Endothelial cell of umbilical vein (primary cell): ENCODE results near the gene C1orf35. TPM values are rescaled to one million over a fixed set of nuclear protein-coding genes. Genes with fewer than 3 reads are reported as not detected.

Experiments
- BruUV-seq: library from RNA; stranded (reverse); fragments of 400-500 nt; replicated peaks from 2 replicates; lab custom pipeline; 2021; lab: Mats Ljungman, UMichigan
- CTCF ChIA-PET: fragments of 300-600, 350-600 bp; sonication (Branson Sonifier 250); formaldehyde crosslinking; loops from one replicate; lab custom pipeline; 2021; ENCODE audit warnings: antibody characterized with exemption, inconsistent platforms; lab: Charles Lee
- POLR2A ChIA-PET: fragments of 300-600, 350-600 bp; sonication (Branson Sonifier 250); formaldehyde crosslinking; loops from one replicate; lab custom pipeline; 2021; ENCODE audit warnings: antibody characterized with exemption, inconsistent platforms; lab: Charles Lee
- DNase-seq: peaks from one replicate; pipeline ENCODE4 v3.0.0-alpha.2; 2011; ENCODE audit warnings: low read depth, low spot score
- FAIRE-seq: peaks from 2 replicates; lab custom pipeline; 2011; peaks lifted over from hg19 to GRCh38; lab: Jason Lieb, UNC
- H2AFZ ChIP-seq: 2 replicates; pipeline ENCODE4 v1.6.0; 2012; ENCODE audit warnings: low read depth, low read length, control low read depth, inconsistent platforms
- H3K27ac ChIP-seq: 2 replicates; pipeline ENCODE4 v1.5.1; 2011; ENCODE audit warnings: low read depth, mild to moderate bottlenecking, control low read depth, low read length, moderate library complexity; ENCODE audit not compliant: insufficient read depth
- H3K27me3 ChIP-seq, 2 experiments: 2 replicates each; pipeline versions ENCODE4 v1.6.0 to v1.6.1; 2011; ENCODE audit warnings: low read length in 2 of 2, mixed read lengths in 1 of 2; ENCODE audit not compliant: control insufficient read depth in 2 of 2, insufficient read depth in 2 of 2
- H3K36me3 ChIP-seq, 2 experiments: 2 replicates in 1 of 2; 3 replicates in 1 of 2; pipeline ENCODE4 v1.5.1; 2011; ENCODE audit warnings: low read length in 2 of 2, mild to moderate bottlenecking in 1 of 2, moderate library complexity in 1 of 2; ENCODE audit not compliant: control insufficient read depth in 2 of 2, insufficient read depth in 2 of 2; ENCODE audit errors: extremely low read depth in 1 of 2
- H3K4me1 ChIP-seq: 3 replicates; pipeline ENCODE4 v1.5.1; 2011; ENCODE audit warnings: mild to moderate bottlenecking, low read length; ENCODE audit not compliant: control insufficient read depth, insufficient read depth; ENCODE audit errors: extremely low read depth
- H3K4me2 ChIP-seq: 2 replicates; pipeline ENCODE4 v1.6.1; 2011; ENCODE audit warnings: low read length, control low read depth, mixed read lengths; ENCODE audit not compliant: insufficient read depth
- H3K4me3 ChIP-seq, 3 experiments: fragments of 200-600 bp in 1 of 3; sonication (generic), shearing (Covaris generic) in 1 of 3; replicated peaks in 1 of 3; 2 replicates each; pipeline ENCODE4 v1.5.1; 2011 to 2016; ENCODE audit warnings: control low read depth in 3 of 3, low read length in 3 of 3, mild to moderate bottlenecking in 2 of 3, inconsistent platforms in 1 of 3, low read depth in 1 of 3, moderate library complexity in 1 of 3; ENCODE audit not compliant: insufficient read depth in 1 of 3
- H3K79me2 ChIP-seq: 2 replicates; pipeline ENCODE4 v1.6.0; 2012; ENCODE audit warnings: low read length, inconsistent platforms; ENCODE audit not compliant: control insufficient read depth, insufficient read depth
- H3K9ac ChIP-seq: replicated peaks from 2 replicates; pipeline ENCODE3; 2011; ENCODE audit warnings: low read length, control low read depth; ENCODE audit not compliant: insufficient read depth; ENCODE audit errors: extremely low read depth
- H3K9me1 ChIP-seq: replicated peaks from 3 replicates; pipeline ENCODE4 v1.6.0; 2011; ENCODE audit warnings: mild to moderate bottlenecking, low read length; ENCODE audit not compliant: control insufficient read depth, insufficient read depth; ENCODE audit errors: extremely low read depth
- H3K9me3 ChIP-seq: replicated peaks from 2 replicates; pipeline ENCODE4 v1.5.1; 2012; ENCODE audit warnings: low read length, inconsistent platforms; ENCODE audit not compliant: control insufficient read depth, insufficient read depth
- H4K20me1 ChIP-seq: replicated peaks from 2 replicates; pipeline ENCODE3; 2011; ENCODE audit warnings: mild to moderate bottlenecking, low read length; ENCODE audit not compliant: control insufficient read depth, insufficient read depth; ENCODE audit errors: extremely low read depth
- CTCF ChIP-seq, 2 donors: IDR thresholded peaks; 1 replicate in 1 of 2; 2 replicates in 1 of 2; pipeline ENCODE4 v1.5.1; 2011; ENCODE audit warnings: low read length in 2 of 2, mild to moderate bottlenecking in 2 of 2, moderate library complexity in 2 of 2, control low read depth in 1 of 2, inconsistent platforms in 1 of 2, low read depth in 1 of 2; ENCODE audit not compliant: insufficient read depth in 1 of 2; ENCODE audit errors: extremely low read depth in 1 of 2
- EZH2 ChIP-seq: IDR thresholded peaks from 2 replicates; pipeline ENCODE4 v1.6.1; 2012; ENCODE audit warnings: borderline replicate concordance, low read depth, mild to moderate bottlenecking, moderate library complexity, low read length, inconsistent platforms; ENCODE audit not compliant: severe bottlenecking
- FOS ChIP-seq: IDR thresholded peaks from 2 replicates; pipeline ENCODE4 v1.6.1; 2011; ENCODE audit warnings: mild to moderate bottlenecking, low read length, moderate library complexity, borderline replicate concordance; ENCODE audit not compliant: insufficient read depth
- GATA2 ChIP-seq: IDR thresholded peaks from 2 replicates; pipeline ENCODE4 v1.7.0; 2011; ENCODE audit warnings: low read depth, mild to moderate bottlenecking, moderate library complexity, mixed read lengths, low read length; ENCODE audit not compliant: insufficient read length, insufficient read depth
- JUN ChIP-seq: IDR thresholded peaks from 2 replicates; pipeline ENCODE4 v1.6.1; 2011; ENCODE audit warnings: borderline replicate concordance, low read depth; ENCODE audit not compliant: insufficient read length, insufficient read depth
- MYC ChIP-seq: IDR thresholded peaks from one replicate; pipeline ENCODE4 v1.6.1; 2011; ENCODE audit warnings: mild to moderate bottlenecking, low read depth, low read length
- POLR2A ChIP-seq: IDR thresholded peaks from 2 replicates; pipeline ENCODE4 v1.6.1; 2012; ENCODE audit warnings: low read depth, mild to moderate bottlenecking, control low read depth, low read length
- POLR2AphosphoS5 ChIP-seq: IDR thresholded peaks from 2 replicates; pipeline ENCODE4 v1.6.1; 2012; ENCODE audit warnings: low read depth, mild to moderate bottlenecking, control low read depth, low read length, moderate library complexity; ENCODE audit not compliant: insufficient read depth
- dilution Hi-C: fragments of 300-500 bp; cut with MboI; formaldehyde crosslinking; loops from one replicate; pipeline ENCODE4 v1.15.0; 2019; ENCODE audit warnings: low sequenced_read_pairs; ENCODE audit not compliant: extremely low pct_ligation_motif_present
- intact Hi-C: fragments of 100-400 bp; cut with micrococcal nuclease; formaldehyde crosslinking; loops from one replicate; pipeline ENCODE4 v1.10.0; 2022
- polyA plus RNA-seq, 4 experiments: library from polyadenylated mRNA; depleted of rRNA in 3 of 4; stranded (reverse) in 3 of 4; unstranded in 1 of 4; fragments of >200 nt; gene quantifications; 2 replicates each; pipeline versions ENCODE4 v1.2.1 to v1.2.3, GENCODE V29; 2011 to 2012; ENCODE audit warnings: missing spikeins in 1 of 4
- total RNA-seq: library from RNA; stranded (reverse); gene quantifications from 2 replicates; pipeline ENCODE4 v1.2.3, GENCODE V29; 2021
- TF ChIP-seq, protein P1 (sequence below): IDR thresholded peaks from 2 replicates; pipeline ENCODE4 v1.6.1; 2011; ENCODE audit not compliant: insufficient read depth, insufficient read length

The C1orf35 gene
- total and polyA plus RNA-seq, 2 donors (not counting 3 experiments of a cell fraction or from before 2014, with no cell fraction given) = 19.9 to 21.7 TPM

GRCh38 chr1:228141226-228142044 is 38.3 kb upstream of the C1orf35 start:
- Histone ChIP-seq H3K36me3 (peaks cover 0 to 9% of the 10 kb centered on the region in 2 experiments), H3K27ac (peak overlapping the region; percentile 82), H3K9me3 (no peaks in the 10 kb centered on the region), H2AFZ (no peak overlapping the region), H3K4me3 (peak overlapping the region; percentile 53 to 77 (median 65)), H3K79me2 (peaks cover 59% of the 10 kb centered on the region), H3K9me1 (no peaks in the 10 kb centered on the region), H3K4me2 (peak overlapping the region; percentile 93), H3K4me1 (peaks cover 18% of the 10 kb centered on the region), H4K20me1 (no peaks in the 10 kb centered on the region), H3K27me3 (peaks cover 9 to 10% of the 10 kb centered on the region in 2 experiments), H3K9ac (peak overlapping the region; percentile 86)
- BruUV-seq = no TSS peak
- POLR2A ChIA-PET = interaction anchor here (1.7 kb wide), 1 partner anchor 24 kb away, joined by 4 read pairs; the partner anchor contains the start of gene IBA57
- intact Hi-C loops (loop anchor here (1.0 to 2.0 kb wide), 4 partner anchors 54 to 317 kb away; partner anchors contain the start of gene TRIM11), dilution Hi-C loops (no loop called here)
- peak; percentile 42 for DNase-seq
- peak; percentile 80 for FAIRE-seq
- CTCF ChIA-PET = interaction anchor here (1.7 to 3.5 kb wide), 2 partner anchors 11 to 142 kb away, joined by 7 to 12 read pairs; no protein-coding TSS in a partner anchor
- no peak for TF ChIP-seq JUN
- TF ChIP-seq POLR2AphosphoS5 = no peak
- no peak for TF ChIP-seq EZH2
- TF ChIP-seq POLR2A = no peak
- TF ChIP-seq FOS = no peak
- no peak for TF ChIP-seq CTCF (IDR thresholded peaks at IDR 0.05; ENCODE audit: extremely low read depth in 1 of 2, insufficient read depth in 1 of 2, low read depth in 1 of 2, low read length in 2 of 2)
- TF ChIP-seq, protein P1, sequence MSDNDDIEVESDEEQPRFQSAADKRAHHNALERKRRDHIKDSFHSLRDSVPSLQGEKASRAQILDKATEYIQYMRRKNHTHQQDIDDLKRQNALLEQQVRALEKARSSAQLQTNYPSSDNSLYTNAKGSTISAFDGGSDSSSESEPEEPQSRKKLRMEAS = no peak
- no peak for TF ChIP-seq GATA2
- TF ChIP-seq MYC = no peak
